Kidney glomerular epithelial cell (primary cell): ENCODE measurements around the gene KCNQ1.

ENCODE experiments used
- DNase-seq: peaks from one replicate; lab custom pipeline; 2025; lab: John Stamatoyannopoulos, UW

KCNQ1 gene

DNA sequence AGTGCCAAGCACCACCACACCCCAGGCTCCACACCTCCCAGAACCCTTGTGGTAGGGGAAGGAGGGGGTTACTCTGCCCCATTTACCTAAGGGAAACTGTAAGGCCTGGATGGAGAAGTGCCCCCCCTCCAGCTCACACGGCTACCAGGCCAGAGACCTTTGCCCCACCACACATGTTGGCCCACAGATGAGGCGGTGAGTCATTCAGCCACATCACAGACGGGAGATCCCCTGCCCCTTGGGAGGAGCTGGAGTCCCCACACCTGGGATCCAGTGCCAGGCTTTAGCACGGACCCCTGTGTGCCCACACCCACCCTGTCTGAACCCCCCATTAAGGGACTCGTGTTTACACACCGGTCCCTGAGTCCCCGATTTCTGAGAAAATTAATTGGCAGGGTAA, 415.8 kb downstream of the KCNQ1 start:
- no peak for DNase-seq

DNA sequence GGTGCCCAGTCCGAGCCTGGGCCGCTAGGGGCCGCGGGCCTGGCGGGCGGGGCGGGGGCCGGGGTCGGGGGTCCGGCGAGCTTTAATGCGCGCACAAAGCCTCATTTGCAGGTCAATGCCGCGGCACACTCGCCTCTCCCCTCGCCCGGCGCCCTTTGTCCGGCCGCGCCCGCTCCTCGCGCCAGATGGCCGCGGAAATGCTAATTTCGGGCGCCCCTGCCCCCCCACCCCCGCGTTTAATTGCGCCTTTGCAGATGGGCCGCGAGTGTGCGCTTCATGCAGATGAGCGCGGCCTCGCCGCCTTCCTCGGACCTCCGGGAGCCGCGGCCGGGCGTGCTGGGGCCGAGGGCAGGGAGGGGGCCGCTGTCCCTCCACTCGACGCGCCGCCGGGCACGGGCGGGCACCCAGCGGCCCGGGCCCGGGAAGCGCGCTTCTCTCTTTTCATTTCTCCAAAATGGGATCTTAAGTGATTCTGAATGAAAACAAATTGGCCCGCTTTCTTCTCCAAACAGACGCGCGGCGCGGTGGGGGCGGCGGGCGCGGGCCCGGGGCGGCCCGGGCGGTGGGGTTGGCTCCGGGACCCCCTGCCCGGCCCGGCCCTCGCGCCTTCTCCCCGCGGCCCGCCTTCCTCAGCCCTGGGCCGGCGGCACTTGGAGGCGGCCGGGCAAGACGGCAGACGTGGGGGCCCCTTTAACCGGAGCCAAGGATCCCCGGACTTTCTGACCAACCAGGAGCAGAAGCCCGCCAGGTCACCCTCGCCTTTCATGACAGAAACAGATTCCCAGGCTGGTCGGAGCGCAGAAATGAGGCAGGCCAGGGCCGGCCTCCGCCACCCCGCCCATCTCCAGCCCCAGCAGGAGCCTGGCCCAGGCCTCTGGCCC, 417.8 kb downstream of the KCNQ1 start:
- no peak for DNase-seq

DNA sequence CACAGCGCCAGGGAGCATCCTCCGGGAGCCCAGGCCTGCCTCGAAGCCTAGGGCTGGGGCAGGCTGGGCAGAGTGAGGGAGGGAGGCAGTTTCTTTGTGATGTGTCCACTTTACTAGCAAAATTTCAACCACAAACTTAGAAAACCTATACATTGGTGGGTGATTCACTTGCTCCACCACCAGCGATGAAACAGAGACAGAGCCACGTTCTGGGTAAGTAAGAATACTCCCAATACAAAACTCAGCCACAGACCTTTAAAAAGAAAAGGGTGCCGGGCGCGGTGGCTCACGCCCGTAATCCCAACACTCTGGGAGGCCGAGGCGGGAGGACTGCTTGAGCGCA, 418.4 kb downstream of the KCNQ1 start:
- no peak for DNase-seq

DNA sequence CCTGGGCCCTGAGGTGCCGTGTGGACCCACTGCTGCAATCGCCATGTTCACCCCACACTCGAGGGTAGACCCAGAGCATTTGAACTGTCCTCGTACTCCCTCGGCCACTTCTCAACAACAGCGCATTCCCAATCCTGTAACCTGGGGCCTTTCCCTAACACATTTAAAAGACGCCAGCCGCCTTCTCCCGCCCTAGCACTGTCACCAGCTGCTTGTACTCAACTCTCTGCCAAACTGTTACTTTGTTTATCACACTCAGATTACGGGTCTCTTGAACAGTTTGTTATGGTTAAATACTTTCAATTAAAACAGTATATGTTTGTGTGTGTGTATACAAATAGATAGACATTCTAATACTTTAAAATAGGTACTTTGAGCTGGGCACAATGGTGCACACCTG, 420.1 kb downstream of the KCNQ1 start:
- no peak for DNase-seq

DNA sequence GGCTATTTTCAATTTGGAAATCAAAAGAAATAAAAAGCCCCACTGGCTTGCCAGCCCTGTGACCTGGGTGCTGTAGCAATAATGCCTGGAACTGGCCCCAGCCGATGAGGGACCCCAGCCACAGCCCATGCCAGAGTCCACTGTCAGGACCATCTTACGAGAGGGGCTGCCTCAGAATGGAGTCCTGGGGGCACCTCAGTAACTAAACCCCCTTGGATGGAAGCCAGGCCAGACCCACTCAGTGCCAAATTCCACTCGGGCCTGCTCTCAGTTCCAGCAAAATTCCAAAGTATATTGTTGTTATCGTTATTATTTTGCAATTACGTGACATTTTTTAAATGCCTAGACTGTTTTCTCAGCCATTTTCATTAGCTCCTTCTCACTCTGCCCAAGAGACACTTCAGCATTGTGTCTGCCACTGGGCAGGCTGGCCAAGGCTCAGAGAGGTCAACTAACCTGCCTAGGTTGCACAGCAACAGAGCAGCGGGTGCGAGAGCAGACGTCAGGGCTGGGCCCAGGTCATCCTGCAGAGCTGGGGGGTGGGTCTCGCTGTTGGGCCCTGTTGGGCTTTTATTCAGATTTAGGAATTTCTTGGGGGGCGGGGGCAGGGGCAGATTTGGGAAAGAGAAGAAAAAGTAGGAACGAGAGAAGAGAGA, 421.2 kb downstream of the KCNQ1 start:
- DNase-seq = no peak

DNA sequence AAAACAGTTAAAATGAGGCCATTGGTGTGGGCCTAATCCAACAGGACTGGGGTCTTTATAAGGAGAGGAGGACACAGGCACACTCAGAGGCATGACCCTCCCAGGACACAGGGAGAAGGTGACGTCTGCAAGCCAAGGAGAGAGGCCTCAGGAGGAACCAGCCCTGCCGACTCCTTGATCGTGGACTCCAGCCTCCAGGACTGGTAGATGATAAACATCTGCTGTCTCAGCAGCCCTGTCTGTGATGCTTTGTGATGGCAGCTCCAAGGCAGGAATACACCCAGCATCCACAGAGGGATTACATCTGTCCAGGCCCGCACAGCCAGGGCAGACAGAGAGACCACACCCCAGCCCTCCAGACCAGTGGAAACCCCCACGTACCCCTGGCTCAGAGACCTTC, 422.3 kb downstream of the KCNQ1 start:
- DNase-seq = no peak

DNA sequence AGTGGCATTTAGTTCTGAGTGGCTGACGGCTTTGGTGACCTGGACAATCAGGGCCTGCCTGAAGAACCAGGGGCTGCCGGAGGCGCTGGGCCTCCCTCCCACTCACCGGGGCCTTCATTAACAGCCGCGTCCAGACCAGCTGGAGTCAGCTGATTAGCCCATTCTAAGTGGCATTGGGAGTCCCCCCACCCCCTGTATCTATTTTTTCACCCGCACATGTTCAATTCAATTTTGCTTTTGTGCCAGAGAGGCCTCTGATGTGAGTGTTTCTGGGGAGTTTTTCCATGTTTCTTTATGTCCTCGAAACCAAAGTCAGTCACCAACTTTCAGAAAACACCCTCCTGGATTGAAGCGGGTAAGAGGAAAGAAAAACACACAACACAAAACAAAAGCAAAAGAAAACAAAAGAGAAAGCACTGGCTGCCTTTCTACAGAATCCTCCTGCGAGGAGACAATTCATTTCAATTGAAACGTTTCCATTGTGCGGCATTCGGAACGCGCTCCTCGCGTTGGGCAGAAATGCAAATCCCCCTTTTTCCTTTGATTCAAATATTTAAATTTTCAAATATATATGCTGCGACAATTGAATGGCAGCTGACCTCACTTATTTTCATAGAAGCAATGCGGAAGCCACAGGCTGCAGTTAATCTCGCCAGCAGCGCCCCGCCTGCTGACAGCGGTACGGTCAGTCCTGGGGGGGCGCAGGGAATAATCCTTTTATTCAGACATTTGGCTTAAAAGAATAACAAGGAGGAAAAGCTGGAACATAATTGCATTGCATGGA, 423.1 kb downstream of the KCNQ1 start:
- DNase-seq = no peak

DNA sequence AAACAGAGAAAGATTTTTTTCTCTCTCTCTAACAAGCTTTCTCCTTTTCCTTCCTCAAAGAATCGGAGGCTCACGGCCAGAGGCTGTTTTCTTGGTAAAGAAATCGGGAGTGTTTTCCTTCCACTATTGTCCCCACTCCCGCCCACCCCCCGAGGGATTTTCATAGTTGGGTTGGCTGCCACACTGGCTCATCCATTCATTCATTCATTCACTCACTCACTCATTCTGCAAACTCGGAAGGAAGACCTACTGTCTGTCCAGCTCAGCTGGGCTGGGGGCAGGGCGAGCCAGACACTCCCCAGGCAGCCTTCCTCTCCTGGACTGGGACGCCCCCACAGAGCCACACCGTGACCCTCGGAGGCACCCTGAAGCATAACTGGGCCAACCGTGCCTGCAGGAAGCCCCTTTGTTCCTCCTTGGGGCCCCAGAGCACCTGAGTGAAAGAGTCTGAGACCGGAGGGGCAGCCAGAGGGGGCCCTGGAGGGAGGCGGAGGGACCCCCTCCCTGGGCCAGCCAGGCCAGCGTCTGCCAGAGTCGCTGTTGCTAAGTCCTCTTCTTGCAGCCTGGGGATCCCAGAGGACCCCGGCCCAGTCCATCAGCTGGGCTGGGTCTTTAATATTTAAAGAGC, 423.8 kb downstream of the KCNQ1 start:
- DNase-seq = no peak

DNA sequence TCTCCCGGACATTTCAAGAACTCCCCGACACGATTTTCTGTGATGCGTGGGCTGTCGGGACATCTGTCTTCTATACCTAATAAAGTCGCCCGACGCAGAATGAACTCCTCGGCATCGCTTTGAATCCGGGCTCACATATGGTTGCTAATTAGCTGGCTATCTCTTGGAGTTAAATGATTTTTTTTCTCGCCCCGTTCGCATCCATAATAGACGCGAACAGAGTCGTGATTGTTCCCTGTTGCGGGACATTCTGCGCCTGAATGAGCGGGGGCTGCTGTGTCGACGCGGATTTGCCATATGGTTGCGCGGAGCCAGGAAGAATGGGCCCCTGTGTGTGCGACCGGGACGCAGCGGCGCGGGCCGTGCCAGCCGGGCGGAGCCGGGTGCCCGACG, 424.3 kb downstream of the KCNQ1 start:
- no peak for DNase-seq

DNA sequence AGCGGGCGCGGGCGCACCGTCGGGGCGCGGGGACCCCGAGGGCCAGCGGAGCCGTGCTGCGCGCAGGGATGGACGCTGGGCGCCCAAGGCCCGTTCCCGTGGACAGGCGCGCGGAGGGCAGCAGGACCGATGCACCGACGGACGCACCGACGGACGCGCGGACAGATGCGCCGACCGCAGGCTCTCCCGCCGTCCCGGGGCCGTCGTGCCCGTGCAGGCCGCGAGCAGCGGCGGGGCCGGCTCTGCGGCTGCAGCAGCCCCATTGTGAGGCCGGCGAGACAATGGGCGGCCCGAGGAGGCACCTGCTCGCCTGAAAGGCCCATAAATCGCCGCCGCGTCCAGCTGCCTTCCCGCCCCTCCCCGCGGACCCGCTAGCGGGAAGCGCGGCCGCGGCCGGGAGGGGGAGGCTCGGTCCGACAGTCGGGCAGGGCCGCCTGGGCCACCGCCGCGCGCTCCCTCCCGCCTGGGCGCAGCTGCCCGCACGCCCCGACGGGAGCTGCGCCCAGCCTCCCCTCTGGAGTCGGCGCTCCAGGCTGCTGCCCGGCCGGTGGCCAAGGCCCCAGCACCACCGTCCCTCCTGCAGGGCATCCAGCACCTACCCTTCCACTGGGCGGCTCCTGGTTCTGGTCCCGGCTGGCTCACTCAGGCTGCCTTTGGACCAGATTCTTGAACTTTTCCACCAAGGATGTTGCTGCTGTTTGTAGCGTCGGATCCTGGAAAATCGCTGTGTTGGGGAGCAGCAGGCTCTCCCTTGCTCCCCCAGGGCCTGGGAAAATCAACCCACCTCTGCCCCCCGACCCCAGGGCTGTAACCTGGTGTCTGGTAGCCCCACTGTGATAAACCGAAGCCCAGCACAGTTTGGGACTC, 425.0 kb downstream of the KCNQ1 start:
- no peak for DNase-seq

DNA sequence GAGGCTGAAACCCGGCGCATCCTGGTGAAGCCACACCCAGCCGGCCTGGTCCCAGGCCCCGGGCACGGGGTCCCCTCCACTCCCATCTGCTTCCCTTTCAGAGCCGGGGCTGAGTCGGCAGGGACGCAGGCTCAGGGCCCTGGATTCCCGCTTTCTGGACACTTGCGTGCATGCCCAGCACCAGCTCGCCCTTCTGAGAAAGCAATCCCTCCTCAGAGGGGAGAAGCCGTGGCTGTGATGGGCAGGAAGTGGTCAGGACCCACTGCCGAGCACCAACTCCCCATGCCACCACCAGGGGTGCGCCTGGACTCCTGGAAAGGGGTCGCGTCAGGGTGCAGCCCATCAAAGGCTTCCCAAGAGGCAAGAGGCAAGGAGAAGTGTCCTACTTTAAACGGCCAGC, 425.7 kb downstream of the KCNQ1 start:
- DNase-seq = no peak

DNA sequence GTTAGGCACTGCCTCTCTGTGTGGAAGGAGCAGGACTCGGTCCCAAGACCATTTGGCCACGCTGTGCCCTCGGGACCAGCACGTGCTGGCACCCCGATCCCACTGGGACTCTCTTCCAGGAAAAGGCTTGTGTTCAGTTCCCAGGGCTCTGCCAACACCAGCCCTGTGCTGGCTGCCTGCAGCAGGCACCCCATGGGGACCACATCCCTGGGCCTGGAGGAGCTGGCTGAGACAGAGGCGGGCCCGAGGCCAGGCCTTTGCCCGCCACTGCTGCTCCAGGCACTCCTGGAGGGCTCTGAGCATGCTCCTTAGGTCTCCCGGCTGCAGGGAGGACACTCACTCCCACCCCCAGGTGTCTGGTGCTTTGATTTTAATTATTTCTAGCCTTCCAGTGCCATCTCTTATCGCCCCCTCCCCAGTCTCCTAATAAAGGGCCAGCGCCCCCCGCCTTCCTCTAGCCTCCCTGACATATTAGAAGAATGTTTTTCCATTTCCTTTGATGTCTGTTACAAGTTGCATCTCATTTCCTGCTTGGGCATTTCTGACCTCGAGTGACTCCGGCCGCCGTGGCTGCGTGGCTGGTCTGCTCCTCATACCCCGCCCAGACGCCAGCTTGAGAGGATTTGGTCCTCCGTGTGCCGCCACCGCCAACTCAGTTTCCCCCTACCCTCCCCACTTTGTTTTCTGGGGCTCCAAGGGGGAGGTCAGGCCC, 426.3 kb downstream of the KCNQ1 start:
- DNase-seq = no peak

DNA sequence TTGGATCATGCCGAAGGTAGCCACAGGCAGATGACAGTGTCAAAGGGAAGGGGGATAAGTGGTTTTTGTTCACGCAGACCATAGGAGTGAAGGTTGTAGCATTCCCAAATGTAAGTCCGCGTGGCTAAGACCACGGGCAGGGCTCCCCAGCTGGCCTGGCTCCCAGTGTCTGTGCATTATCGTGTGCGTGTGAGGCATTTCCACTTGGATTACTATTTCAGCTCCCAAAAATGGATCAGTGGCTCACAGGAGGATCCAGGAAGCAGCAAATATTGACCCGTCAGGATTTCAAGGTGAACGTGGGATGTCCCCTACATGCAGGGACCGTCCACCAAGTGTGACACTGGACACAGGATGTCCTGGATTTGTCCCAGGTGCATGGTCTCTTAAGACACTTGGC, 430.2 kb downstream of the KCNQ1 start:
- DNase-seq = no peak

DNA sequence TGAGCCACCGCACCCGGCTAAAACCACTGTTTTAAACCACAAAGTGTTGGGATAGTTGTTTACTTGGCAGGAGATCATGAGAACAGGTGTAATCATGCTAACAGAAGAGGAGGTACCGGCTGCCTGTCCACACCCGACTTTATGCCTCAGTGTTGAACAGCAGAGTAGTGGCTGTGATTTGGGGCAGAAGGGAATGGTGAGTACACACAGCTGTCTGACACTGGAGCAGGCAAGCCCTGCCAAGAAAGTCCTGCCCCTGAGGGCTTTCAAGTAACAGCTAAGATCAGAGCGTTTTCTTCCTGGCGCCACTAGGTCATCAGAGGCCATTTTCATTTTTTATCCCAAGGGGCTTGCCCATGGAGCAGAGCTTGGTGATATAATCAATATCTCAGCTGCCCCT, 432.7 kb downstream of the KCNQ1 start:
- no peak for DNase-seq

DNA sequence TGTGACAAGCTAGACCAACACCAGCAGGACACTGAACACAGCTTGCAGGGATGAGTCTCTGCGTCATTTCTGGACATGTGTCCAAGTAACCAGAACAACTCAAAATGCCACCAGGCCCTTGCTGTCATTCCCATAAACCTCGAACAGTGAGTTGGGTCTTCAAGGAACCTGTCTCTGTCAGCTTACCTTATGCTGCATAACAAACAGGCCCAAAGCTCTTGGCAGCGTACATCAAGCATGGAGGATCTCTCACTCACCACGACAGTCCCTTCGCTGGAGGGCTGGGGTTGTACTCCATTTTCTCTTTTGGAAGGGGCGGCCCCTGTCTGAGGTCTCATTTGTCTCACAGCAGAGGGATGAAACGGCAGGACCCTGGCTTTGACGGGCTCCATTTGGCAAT, 434.0 kb downstream of the KCNQ1 start:
- no peak for DNase-seq

DNA sequence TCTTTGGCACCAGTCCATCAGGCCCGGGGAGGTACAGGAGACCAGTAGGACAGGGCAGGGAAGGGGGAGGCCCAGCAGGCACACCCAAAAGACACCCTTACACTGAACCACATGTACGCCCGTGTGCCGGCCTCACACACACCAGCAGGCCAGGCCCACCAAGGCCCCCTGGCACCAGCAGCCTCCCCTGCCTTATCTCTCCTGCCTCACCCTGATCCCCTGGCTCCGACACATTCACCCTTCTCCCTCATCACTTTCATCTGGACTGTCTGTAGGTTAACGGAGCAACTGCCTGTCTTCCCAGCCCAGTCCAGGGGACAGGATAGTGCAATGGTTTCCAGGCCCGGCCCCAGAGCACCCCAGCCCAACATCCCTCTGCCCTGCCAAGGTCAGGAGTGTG, 435.8 kb downstream of the KCNQ1 start:
- DNase-seq = no peak

DNA sequence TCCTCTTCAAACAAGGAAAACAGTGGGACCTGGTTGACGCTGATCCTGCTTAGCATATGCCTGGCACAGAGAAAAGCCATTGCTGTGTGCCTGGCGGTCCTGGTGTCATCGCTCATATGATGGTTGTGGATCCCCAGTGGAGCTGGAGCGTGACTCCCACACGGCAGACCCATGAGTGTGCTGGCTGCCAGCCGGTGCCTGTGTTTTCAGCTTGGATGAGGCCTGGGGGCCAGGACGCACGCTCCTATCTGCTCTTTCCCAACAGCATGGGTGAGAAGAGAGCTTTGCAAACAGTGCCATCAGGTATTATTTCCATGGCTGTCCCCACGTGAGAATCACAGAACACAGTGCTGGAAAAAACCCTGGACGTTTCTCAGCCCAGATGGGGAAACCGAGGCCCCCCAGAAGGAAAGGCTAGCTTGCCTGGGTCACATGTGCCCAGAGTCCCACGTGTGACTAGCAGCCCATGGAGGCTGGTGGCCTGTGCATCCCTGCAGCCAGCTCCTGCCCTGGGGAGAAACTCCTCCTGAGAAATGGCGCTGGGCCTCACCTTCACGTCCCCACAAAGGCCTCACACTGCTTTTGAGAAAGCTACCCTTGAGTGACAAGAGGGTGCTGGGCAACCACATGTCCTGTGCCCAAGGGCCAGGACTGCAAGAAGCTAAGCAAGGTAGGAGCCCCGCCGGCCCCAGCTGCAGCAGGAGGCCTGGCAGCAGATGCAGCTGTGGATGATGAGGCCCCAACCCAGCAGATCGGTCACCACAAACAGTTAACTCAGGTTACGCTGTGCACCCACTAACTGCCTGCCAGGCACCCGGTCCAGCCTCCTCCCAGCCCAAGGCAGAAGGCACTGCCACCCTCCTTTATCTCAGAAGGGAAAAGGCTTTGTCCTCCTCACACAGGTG, 436.5 kb downstream of the KCNQ1 start:
- no peak for DNase-seq

DNA sequence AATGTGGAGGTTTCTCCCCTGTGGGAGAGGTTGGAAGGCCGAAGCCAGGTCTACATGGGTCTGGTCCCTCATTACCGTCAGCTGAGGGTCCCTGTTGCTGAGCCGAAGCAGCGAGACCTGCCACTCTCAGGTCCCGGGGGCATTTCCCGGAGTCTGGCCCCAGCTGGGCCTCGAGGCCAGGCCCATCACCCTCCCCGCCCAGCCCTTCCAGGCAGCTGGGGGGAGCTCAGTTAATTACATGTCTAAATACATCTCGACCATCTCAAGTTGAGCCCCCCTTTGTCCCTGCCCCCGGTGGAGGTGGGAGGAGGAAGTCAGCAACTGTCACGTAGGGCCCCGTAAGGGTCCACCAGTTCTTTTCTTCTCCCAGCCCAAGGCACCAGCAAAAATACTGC, 437.2 kb downstream of the KCNQ1 start:
- no peak for DNase-seq

DNA sequence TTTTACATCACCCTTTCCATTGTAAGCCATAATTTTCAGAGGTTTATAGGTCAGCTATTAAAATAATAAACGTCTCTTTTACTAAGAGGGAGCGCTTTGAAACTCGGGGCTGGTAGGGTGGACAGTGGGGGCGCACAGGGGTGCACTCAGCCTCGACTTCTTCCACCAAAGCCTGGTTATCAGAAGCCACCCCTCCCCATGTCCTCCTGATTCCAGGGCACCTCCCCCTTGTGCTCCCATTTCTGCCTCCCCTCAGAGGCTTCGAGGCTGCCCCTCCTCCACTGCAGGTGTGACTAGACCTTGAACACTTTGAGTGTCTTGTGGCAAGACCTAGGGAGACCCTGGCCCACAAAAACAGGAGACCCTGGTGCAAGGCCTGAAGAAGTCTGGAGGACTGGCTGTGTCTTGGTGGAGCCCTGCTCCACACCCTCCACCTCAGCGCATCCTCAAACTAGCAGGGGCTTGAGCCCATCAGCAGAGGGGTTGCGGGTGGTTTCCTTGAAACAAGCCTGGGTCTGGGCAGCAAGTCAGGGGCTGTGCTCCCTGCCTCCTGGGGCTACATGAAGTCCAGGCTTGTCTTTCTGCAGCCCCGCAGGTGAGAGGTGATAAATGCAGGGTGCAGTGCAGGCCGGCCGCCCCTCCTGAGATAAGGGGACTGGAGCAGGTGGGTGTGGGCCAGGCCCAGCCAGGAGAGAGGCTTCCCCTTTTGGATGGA, 437.7 kb downstream of the KCNQ1 start:
- no peak for DNase-seq
